K562 (cell line): Measurements from ENCODE around the gene KCNG4. TPM values are rescaled to one million over a fixed set of nuclear protein-coding genes. Genes with fewer than 3 reads are reported as not detected.

ENCODE experiments used
- ASH1L ChIP-seq: fragments of 450-650 bp; IDR thresholded peaks from 2 replicates; pipeline ENCODE4 v1.6.1; 2018; ENCODE audit warnings: borderline replicate concordance, mild to moderate bottlenecking, low read depth; ENCODE audit not compliant: partially characterized antibody
- CBX3 ChIP-seq, 2 experiments: IDR thresholded peaks; 1 replicate in 1 of 2; 2 replicates in 1 of 2; pipeline ENCODE4 v1.6.1; 2012; ENCODE audit warnings: inconsistent platforms in 2 of 2, low read length in 2 of 2, borderline replicate concordance in 1 of 2, control low read depth in 1 of 2
- CREM ChIP-seq: IDR thresholded peaks from 2 replicates; pipeline ENCODE4 v1.6.1; 2014; ENCODE audit warnings: antibody characterized with exemption, low read depth
- DIDO1 ChIP-seq: fragments of 450-650 bp; IDR thresholded peaks from 2 replicates; pipeline ENCODE4 v1.6.1; 2016; ENCODE audit warnings: low read depth, missing biosample characterization, missing genetic modification characterization
- E2F1 ChIP-seq: sonication (generic); formaldehyde crosslinking; IDR thresholded peaks from 2 replicates; pipeline ENCODE4 v1.8.1; 2023; ENCODE audit warnings: mild to moderate bottlenecking, missing genetic modification reagents, moderate library complexity
- EZH2 ChIP-seq: IDR thresholded peaks from 2 replicates; pipeline ENCODE4 v1.6.1; 2012; ENCODE audit warnings: low read depth, mild to moderate bottlenecking, inconsistent platforms, low read length, borderline replicate concordance
- FOSL1 ChIP-seq: fragments of 200-800 bp; sonication (Bioruptor generic); conservative IDR thresholded peaks from 2 replicates; pipeline ENCODE4 v1.6.1; 2016; ENCODE audit warnings: missing genetic modification characterization, missing compliant biosample characterization
- RNF219 ChIP-seq: fragments of 250-450 bp; sonication (Bioruptor Pico); IDR thresholded peaks from 2 replicates; pipeline ENCODE4 v1.5.0; 2022; ENCODE audit warnings: mild to moderate bottlenecking
- SIRT6 ChIP-seq: IDR thresholded peaks from one replicate; pipeline ENCODE4 v1.6.1; 2012; ENCODE audit warnings: low read depth, mild to moderate bottlenecking, control low read depth, inconsistent platforms, low read length, moderate library complexity
- SOX6 ChIP-seq: fragments of 450-650 bp; IDR thresholded peaks from 2 replicates; pipeline ENCODE4 v1.6.1; 2014; ENCODE audit warnings: mild to moderate bottlenecking
- WHSC1 ChIP-seq: IDR thresholded peaks from one replicate; pipeline ENCODE4 v1.6.1; 2012; ENCODE audit warnings: low read length, control low read depth, inconsistent platforms
- ZNF316 ChIP-seq: fragments of 450-650 bp; IDR thresholded peaks from 2 replicates; pipeline ENCODE4 v1.6.1; 2016
- polyA plus RNA-seq, 8 experiments: library from polyadenylated mRNA; depleted of rRNA in 4 of 8; stranded (reverse) in 5 of 8; unstranded in 3 of 8; fragments of >200 nt; fragmentation: Nextera tagmentation in 2 of 8; fragmentation: Illumina TruSeq in 1 of 8; extraction: Ambion mirVana in 2 of 8; extraction: Trizol in 1 of 8; gene quantifications; 2 replicates each; pipeline versions ENCODE4 v1.2.1 to v1.2.3, GENCODE V29; 2011 to 2014; ENCODE audit warnings: inconsistent platforms in 1 of 8, missing spikeins in 1 of 8
- total RNA-seq, 7 experiments: library from RNA; depleted of rRNA in 6 of 7; stranded (reverse); fragments of >200 nt in 6 of 7; fragmentation: Illumina TruSeq in 2 of 7; extraction: Trizol in 2 of 7; gene quantifications; 2 replicates each; pipeline versions ENCODE4 v1.2.1 to v1.2.3, GENCODE V29; 2011 to 2021; ENCODE audit warnings: low replicate concordance in 1 of 7
- TF ChIP-seq, protein P1 (sequence below): fragments of 450-650 bp; IDR thresholded peaks from 2 replicates; pipeline ENCODE4 v1.6.1; 2017; ENCODE audit warnings: antibody characterized with exemption, mild to moderate bottlenecking
- TF ChIP-seq, protein P2 (sequence below): fragments of 450-650 bp; formaldehyde crosslinking; IDR thresholded peaks from 2 replicates; pipeline ENCODE4 v1.4.0; 2020; ENCODE audit warnings: mild to moderate bottlenecking, moderate library complexity
- TF ChIP-seq, protein P3 (sequence below): fragments of 250-450 bp; sonication (Bioruptor Pico); IDR thresholded peaks from 2 replicates; pipeline ENCODE4 v1.4.0; 2020; ENCODE audit warnings: mild to moderate bottlenecking
- TF ChIP-seq, protein P4 (sequence below): IDR thresholded peaks from 3 replicates; pipeline ENCODE4 v1.6.1; 2011; ENCODE audit warnings: borderline replicate concordance, mild to moderate bottlenecking; ENCODE audit not compliant: insufficient read length, insufficient read depth

Gene KCNG4
- total and polyA plus RNA-seq, 9 of the 15 experiments (the other 6 are each of a cell fraction or from before 2014, with no cell fraction given), result not detected

- TF ChIP-seq, protein P1, sequence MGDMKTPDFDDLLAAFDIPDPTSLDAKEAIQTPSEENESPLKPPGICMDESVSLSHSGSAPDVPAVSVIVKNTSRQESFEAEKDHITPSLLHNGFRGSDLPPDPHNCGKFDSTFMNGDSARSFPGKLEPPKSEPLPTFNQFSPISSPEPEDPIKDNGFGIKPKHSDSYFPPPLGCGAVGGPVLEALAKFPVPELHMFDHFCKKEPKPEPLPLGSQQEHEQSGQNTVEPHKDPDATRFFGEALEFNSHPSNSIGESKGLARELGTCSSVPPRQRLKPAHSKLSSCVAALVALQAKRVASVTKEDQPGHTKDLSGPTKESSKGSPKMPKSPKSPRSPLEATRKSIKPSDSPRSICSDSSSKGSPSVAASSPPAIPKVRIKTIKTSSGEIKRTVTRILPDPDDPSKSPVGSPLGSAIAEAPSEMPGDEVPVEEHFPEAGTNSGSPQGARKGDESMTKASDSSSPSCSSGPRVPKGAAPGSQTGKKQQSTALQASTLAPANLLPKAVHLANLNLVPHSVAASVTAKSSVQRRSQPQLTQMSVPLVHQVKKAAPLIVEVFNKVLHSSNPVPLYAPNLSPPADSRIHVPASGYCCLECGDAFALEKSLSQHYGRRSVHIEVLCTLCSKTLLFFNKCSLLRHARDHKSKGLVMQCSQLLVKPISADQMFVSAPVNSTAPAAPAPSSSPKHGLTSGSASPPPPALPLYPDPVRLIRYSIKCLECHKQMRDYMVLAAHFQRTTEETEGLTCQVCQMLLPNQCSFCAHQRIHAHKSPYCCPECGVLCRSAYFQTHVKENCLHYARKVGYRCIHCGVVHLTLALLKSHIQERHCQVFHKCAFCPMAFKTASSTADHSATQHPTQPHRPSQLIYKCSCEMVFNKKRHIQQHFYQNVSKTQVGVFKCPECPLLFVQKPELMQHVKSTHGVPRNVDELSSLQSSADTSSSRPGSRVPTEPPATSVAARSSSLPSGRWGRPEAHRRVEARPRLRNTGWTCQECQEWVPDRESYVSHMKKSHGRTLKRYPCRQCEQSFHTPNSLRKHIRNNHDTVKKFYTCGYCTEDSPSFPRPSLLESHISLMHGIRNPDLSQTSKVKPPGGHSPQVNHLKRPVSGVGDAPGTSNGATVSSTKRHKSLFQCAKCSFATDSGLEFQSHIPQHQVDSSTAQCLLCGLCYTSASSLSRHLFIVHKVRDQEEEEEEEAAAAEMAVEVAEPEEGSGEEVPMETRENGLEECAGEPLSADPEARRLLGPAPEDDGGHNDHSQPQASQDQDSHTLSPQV, result no peak
- no peak for TF ChIP-seq FOSL1 (tag)
- no peak for TF ChIP-seq SIRT6
- TF ChIP-seq E2F1 (CRISPR knock-in tag), result peak; percentile 30; the same call in 1 of the 2 replicates
- no peak for TF ChIP-seq WHSC1
- no peak for TF ChIP-seq SOX6
- TF ChIP-seq, protein P2, sequence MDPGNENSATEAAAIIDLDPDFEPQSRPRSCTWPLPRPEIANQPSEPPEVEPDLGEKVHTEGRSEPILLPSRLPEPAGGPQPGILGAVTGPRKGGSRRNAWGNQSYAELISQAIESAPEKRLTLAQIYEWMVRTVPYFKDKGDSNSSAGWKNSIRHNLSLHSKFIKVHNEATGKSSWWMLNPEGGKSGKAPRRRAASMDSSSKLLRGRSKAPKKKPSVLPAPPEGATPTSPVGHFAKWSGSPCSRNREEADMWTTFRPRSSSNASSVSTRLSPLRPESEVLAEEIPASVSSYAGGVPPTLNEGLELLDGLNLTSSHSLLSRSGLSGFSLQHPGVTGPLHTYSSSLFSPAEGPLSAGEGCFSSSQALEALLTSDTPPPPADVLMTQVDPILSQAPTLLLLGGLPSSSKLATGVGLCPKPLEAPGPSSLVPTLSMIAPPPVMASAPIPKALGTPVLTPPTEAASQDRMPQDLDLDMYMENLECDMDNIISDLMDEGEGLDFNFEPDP (CRISPR knock-in tag), result no peak
- TF ChIP-seq ASH1L, result peak; percentile 68
- TF ChIP-seq EZH2, result no peak
- TF ChIP-seq RNF219, result no peak
- TF ChIP-seq ZNF316, result no peak
- TF ChIP-seq, protein P3, sequence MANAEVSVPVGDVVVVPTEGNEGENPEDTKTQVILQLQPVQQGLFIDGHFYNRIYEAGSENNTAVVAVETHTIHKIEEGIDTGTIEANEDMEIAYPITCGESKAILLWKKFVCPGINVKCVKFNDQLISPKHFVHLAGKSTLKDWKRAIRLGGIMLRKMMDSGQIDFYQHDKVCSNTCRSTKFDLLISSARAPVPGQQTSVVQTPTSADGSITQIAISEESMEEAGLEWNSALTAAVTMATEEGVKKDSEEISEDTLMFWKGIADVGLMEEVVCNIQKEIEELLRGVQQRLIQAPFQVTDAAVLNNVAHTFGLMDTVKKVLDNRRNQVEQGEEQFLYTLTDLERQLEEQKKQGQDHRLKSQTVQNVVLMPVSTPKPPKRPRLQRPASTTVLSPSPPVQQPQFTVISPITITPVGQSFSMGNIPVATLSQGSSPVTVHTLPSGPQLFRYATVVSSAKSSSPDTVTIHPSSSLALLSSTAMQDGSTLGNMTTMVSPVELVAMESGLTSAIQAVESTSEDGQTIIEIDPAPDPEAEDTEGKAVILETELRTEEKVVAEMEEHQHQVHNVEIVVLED (CRISPR knock-in tag), result 0 out of 2 replicates have a peak, but pooled peaks have one; percentile 19
- peak; percentile 53; the same call in 1 of the 2 replicates for TF ChIP-seq DIDO1 (tag)
- TF ChIP-seq, protein P4, sequence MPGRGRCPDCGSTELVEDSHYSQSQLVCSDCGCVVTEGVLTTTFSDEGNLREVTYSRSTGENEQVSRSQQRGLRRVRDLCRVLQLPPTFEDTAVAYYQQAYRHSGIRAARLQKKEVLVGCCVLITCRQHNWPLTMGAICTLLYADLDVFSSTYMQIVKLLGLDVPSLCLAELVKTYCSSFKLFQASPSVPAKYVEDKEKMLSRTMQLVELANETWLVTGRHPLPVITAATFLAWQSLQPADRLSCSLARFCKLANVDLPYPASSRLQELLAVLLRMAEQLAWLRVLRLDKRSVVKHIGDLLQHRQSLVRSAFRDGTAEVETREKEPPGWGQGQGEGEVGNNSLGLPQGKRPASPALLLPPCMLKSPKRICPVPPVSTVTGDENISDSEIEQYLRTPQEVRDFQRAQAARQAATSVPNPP, result no peak
- TF ChIP-seq CREM, result peak; percentile 80
- TF ChIP-seq CBX3 (IDR thresholded peaks at IDR 0.05; ENCODE audit: borderline replicate concordance in 1 of 2, low read length in 2 of 2), result peak in 1 of 2 experiments; percentile 38; a peak in 1 of 3 replicates
Measured at GRCh38 chr16:84266451-84266850, 26.6 kb upstream of the KCNG4 start (continued).
